WI38 (cell line): ENCODE data around the gene HECA.

Experiments
- H3K4me3 ChIP-seq: 2 replicates; pipeline ENCODE4 v1.5.1; 2011; ENCODE audit warnings: low read depth, mild to moderate bottlenecking, control low read depth, low read length
- CTCF ChIP-seq: IDR thresholded peaks from 2 replicates; pipeline ENCODE4 v1.5.1; 2012; ENCODE audit warnings: low read depth, mild to moderate bottlenecking, control low read depth, low read length

HECA gene

GRCh38 chr6:139126255-139126654 is 8.6 kb upstream of the HECA start:
- no peak for TF ChIP-seq CTCF
- H3K4me3 ChIP-seq: no peak overlapping the region

- no peak overlapping the region for H3K4me3 ChIP-seq
- no peak for TF ChIP-seq CTCF
Observed at GRCh38 chr6:139126931-139127330, 7.9 kb upstream of the HECA start.

- no peak for TF ChIP-seq CTCF
Observed at GRCh38 chr6:139129284-139129683, 5.6 kb upstream of the HECA start.

GRCh38 chr6:139131736-139132280 is 3.1 kb upstream of the HECA start:
- TF ChIP-seq CTCF: no peak
- no peak overlapping the region for H3K4me3 ChIP-seq

More at GRCh38 chr6:139129284-139129683, 5.6 kb upstream of the HECA start:
- no peak overlapping the region for H3K4me3 ChIP-seq

- no peak for TF ChIP-seq CTCF
- no peak overlapping the region for H3K4me3 ChIP-seq
Observed at GRCh38 chr6:139133262-139134063, 1.4 kb upstream of the HECA start.

GRCh38 chr6:139134064-139134395 is 850 bp upstream of the HECA start:
- H3K4me3 ChIP-seq: no peak overlapping the region

More at GRCh38 chr6:139134064-139134395, 850 bp upstream of the HECA start:
- TF ChIP-seq CTCF: no peak
